ENCODE data around the gene CHID1. TPM values are rescaled to one million over a fixed set of nuclear protein-coding genes. Genes with fewer than 3 reads are reported as not detected.
A peak's percentile ranks its signal among the peaks of the same experiment; 100 is the strongest.

CHID1 gene
- total RNA-seq, 2 donors from 2014 or later = 39.4 to 81.4 TPM

- no peak for TF ChIP-seq POLR2A (IDR thresholded peaks at IDR 0.05)
- no peak for TF ChIP-seq CTCF (IDR thresholded peaks at IDR 0.05)
- ATAC-seq (peak; percentile 4), DNase-seq (peak in 2 of 4 donors; percentile 15 to 32)
- 3% methylated on average over 23 to 38 of the region's 38 CpGs for WGBS, 2 donors
- Histone ChIP-seq H3K36me3 (replicated peaks in 1 of 2; ENCODE audit: insufficient read depth in 1 of 2, low read depth in 2 of 2) (no peaks in the 10 kb centered on the region), H3K27ac (peak overlapping the region in 3 of 4 donors; percentile 86 to 91 (median 90)), H3K4me1 (peaks cover 41% of the 10 kb centered on the region), H3K4me3 (peak overlapping the region; percentile 75 to 90), H3K9me3 (no peaks in the 10 kb centered on the region), H3K27me3 (no peaks in the 10 kb centered on the region)
- intact Hi-C loops (cut with DNase I) = no loop called here
These were observed 494 bp downstream of the CHID1 start for GRCh38 chr11:910044-910588.

GRCh38 chr11:909406-909805, 1.2 kb downstream of the CHID1 start:
- H3K27ac ChIP-seq = peak overlapping the region in 1 of 4 donors; percentile 91
- ATAC-seq = no peak
- 85 to 87% methylated on average over 11 of the region's 11 CpGs for WGBS, 2 donors
- TF ChIP-seq POLR2A (IDR thresholded peaks at IDR 0.05) (no peak), CTCF (IDR thresholded peaks at IDR 0.05) (no peak)
- intact Hi-C loops (cut with DNase I) = no loop called here
- H3K36me3 ChIP-seq (replicated peaks in 1 of 2; ENCODE audit: insufficient read depth in 1 of 2, low read depth in 2 of 2) = no peaks in the 10 kb centered on the region
- peaks cover 44% of the 10 kb centered on the region for H3K4me1 ChIP-seq
- H3K27me3 ChIP-seq = no peaks in the 10 kb centered on the region
- DNase-seq = no peak
- H3K4me3 ChIP-seq = no peak overlapping the region
- H3K9me3 ChIP-seq = no peaks in the 10 kb centered on the region

GRCh38 chr11:908273-908672, 2.3 kb downstream of the CHID1 start:
- 50 to 81% methylated on average over 2 to 5 of the region's 5 CpGs for WGBS, 2 donors

GRCh38 chr11:907668-908067, 2.9 kb downstream of the CHID1 start:
- no peaks in the 10 kb centered on the region for H3K9me3 ChIP-seq
- H3K27ac ChIP-seq = peak overlapping the region in 1 of 4 donors; percentile 35
- H3K4me1 ChIP-seq = peaks cover 44% of the 10 kb centered on the region
- H3K36me3 ChIP-seq (replicated peaks in 1 of 2; ENCODE audit: insufficient read depth in 1 of 2, low read depth in 2 of 2) = peaks cover 6 to 11% of the 10 kb centered on the region in 2 donors
- intact Hi-C loops (cut with DNase I) = no loop called here
- no peak for ATAC-seq
- TF ChIP-seq POLR2A (IDR thresholded peaks at IDR 0.05) (no peak), CTCF (IDR thresholded peaks at IDR 0.05) (no peak)
- H3K27me3 ChIP-seq = no peaks in the 10 kb centered on the region
- no peak overlapping the region for H3K4me3 ChIP-seq
- WGBS, 2 donors = 83 to 89% methylated on average over 2 of the region's 2 CpGs
- no peak for DNase-seq

More at GRCh38 chr11:908273-908672, 2.3 kb downstream of the CHID1 start:
- H3K9me3 ChIP-seq = no peaks in the 10 kb centered on the region
- DNase-seq (no peak), ATAC-seq (no peak)
- H3K4me3 ChIP-seq = no peak overlapping the region
- intact Hi-C loops (cut with DNase I) = no loop called here
- no peaks in the 10 kb centered on the region for H3K27me3 ChIP-seq
- H3K4me1 ChIP-seq = peaks cover 44% of the 10 kb centered on the region
- TF ChIP-seq POLR2A (IDR thresholded peaks at IDR 0.05) (no peak), CTCF (IDR thresholded peaks at IDR 0.05) (no peak)
- peaks cover 2 to 6% of the 10 kb centered on the region in 2 donors for H3K36me3 ChIP-seq (replicated peaks in 1 of 2; ENCODE audit: insufficient read depth in 1 of 2, low read depth in 2 of 2)
- H3K27ac ChIP-seq = peak overlapping the region in 1 of 4 donors; percentile 35

GRCh38 chr11:905952-906351, 4.7 kb downstream of the CHID1 start:
- ATAC-seq (peak; percentile 49), DNase-seq (peak; percentile 78 to 93 (median 86))
- intact Hi-C loops (cut with DNase I) = no loop called here
- H3K9me3 ChIP-seq = no peaks in the 10 kb centered on the region
- 44 to 57% methylated on average over 7 of the region's 7 CpGs for WGBS, 2 donors
- no peak for TF ChIP-seq POLR2A (IDR thresholded peaks at IDR 0.05)
- TF ChIP-seq CTCF (IDR thresholded peaks at IDR 0.05) = peak in 1 of 7 experiments; percentile 2
- peak overlapping the region in 3 of 4 donors; percentile 75 to 86 (median 81) for H3K27ac ChIP-seq
- H3K4me1 ChIP-seq = peaks cover 36% of the 10 kb centered on the region
- no peak overlapping the region for H3K4me3 ChIP-seq
- H3K27me3 ChIP-seq = no peaks in the 10 kb centered on the region
- peaks cover 17 to 21% of the 10 kb centered on the region in 2 donors for H3K36me3 ChIP-seq (replicated peaks in 1 of 2; ENCODE audit: insufficient read depth in 1 of 2, low read depth in 2 of 2)

All from body of pancreas (tissue), 4 donors.